Colonic mucosa (tissue), 4 donors: Measurements from ENCODE around the gene SMAD2. TPM values are rescaled to one million over a fixed set of nuclear protein-coding genes. Genes with fewer than 3 reads are reported as not detected.
A peak's percentile ranks its signal among the peaks of the same experiment; 100 is the strongest.

Experiments used
- DNase-seq: peaks from one replicate; pipeline ENCODE4 v3.0.0-alpha.2; 2020
- H3K27ac ChIP-seq: fragments of 200-600 bp; one replicate; pipeline ENCODE4 v1.8.0; 2021
- H3K27me3 ChIP-seq: fragments of 200-600 bp; one replicate; pipeline ENCODE4 v1.8.0; 2021
- H3K36me3 ChIP-seq: fragments of 200-600 bp; one replicate; pipeline ENCODE4 v1.8.0; 2021
- H3K4me1 ChIP-seq: fragments of 200-600 bp; one replicate; pipeline ENCODE4 v1.8.0; 2021; ENCODE audit warnings: mild to moderate bottlenecking
- H3K4me3 ChIP-seq: fragments of 200-600 bp; one replicate; pipeline ENCODE4 v1.8.0; 2021
- H3K9ac ChIP-seq, 2 donors: one replicate each; pipeline ENCODE4 v1.7.0; 2013; ENCODE audit warnings: control low read depth in 2 of 2, low read depth in 2 of 2, low read length in 2 of 2
- H3K9me3 ChIP-seq: fragments of 200-600 bp; one replicate; pipeline ENCODE4 v1.8.0; 2021
- CTCF ChIP-seq: fragments of 200-600 bp; IDR thresholded peaks from one replicate; pipeline ENCODE4 v1.8.0; 2022; ENCODE audit warnings: antibody characterized with exemption, mild to moderate bottlenecking
- intact Hi-C: fragments of 100-400 bp; cut with DNase I; formaldehyde crosslinking; loops from one replicate; pipeline ENCODE4 v1.14.1; 2022
- total RNA-seq, 2 donors: library from RNA; stranded (reverse); fragmentation: NEBNext Ultra II Directional in 1 of 2; extraction: Animal tissue kit (Norgen Biotek cat#: 25700) in 1 of 2; gene quantifications; one replicate each; pipeline ENCODE4 v1.2.1, GENCODE V29; 2021
- donor health status: healthy.
- donor health status: DM: no; HTN: no; CAD: no.
- donor health status: DM: no; HTN: no; CAD: no.

Gene SMAD2
- total RNA-seq, 2 donors from 2014 or later: 109 to 133 TPM

- H3K4me3 ChIP-seq: no peak overlapping the region
- no peak overlapping the region for H3K27ac ChIP-seq
- H3K27me3 ChIP-seq: no peaks in the 10 kb centered on the region
- no peak for DNase-seq
- no peaks in the 10 kb centered on the region for H3K4me1 ChIP-seq
- H3K9me3 ChIP-seq: no peaks in the 10 kb centered on the region
- no peak for TF ChIP-seq CTCF
- intact Hi-C loops: loop anchor here (10.0 kb wide), 2 partner anchors 565 to 665 kb away; no protein-coding TSS in a partner anchor
- H3K36me3 ChIP-seq: no peaks in the 10 kb centered on the region
- no peak overlapping the region for H3K9ac ChIP-seq
Observed at GRCh38 chr18:47779381-47779780, 151.1 kb downstream of the SMAD2 start.

GRCh38 chr18:47777626-47778025 lies 152.8 kb downstream of the SMAD2 start:
- Histone ChIP-seq H3K4me3 (no peak overlapping the region), H3K27me3 (no peaks in the 10 kb centered on the region), H3K27ac (no peak overlapping the region), H3K4me1 (no peaks in the 10 kb centered on the region), H3K9me3 (no peaks in the 10 kb centered on the region), H3K9ac (no peak overlapping the region), H3K36me3 (no peaks in the 10 kb centered on the region)
- intact Hi-C loops: loop anchor here (10.0 kb wide), 2 partner anchors 567 to 667 kb away; no protein-coding TSS in a partner anchor
- no peak for DNase-seq
- no peak for TF ChIP-seq CTCF

GRCh38 chr18:47775961-47776360 lies 154.5 kb downstream of the SMAD2 start:
- no peak overlapping the region for H3K4me3 ChIP-seq
- intact Hi-C loops: loop anchor here (10.0 kb wide), 2 partner anchors 569 to 669 kb away; no protein-coding TSS in a partner anchor

GRCh38 chr18:47773931-47774330 lies 156.5 kb downstream of the SMAD2 start:
- intact Hi-C loops: loop anchor here (2.0 to 10.0 kb wide), 3 partner anchors 247 to 671 kb away; no protein-coding TSS in a partner anchor
- DNase-seq: no peak
- no peaks in the 10 kb centered on the region for H3K36me3 ChIP-seq
- TF ChIP-seq CTCF: no peak
- H3K27me3 ChIP-seq: no peaks in the 10 kb centered on the region
- H3K9ac ChIP-seq: no peak overlapping the region
- H3K9me3 ChIP-seq: no peaks in the 10 kb centered on the region
- no peaks in the 10 kb centered on the region for H3K4me1 ChIP-seq
- no peak overlapping the region for H3K4me3 ChIP-seq
- no peak overlapping the region for H3K27ac ChIP-seq

More at GRCh38 chr18:47775961-47776360, 154.5 kb downstream of the SMAD2 start:
- H3K9ac ChIP-seq: no peak overlapping the region
- H3K9me3 ChIP-seq: no peaks in the 10 kb centered on the region
- no peaks in the 10 kb centered on the region for H3K4me1 ChIP-seq
- H3K27ac ChIP-seq: no peak overlapping the region
- H3K27me3 ChIP-seq: no peaks in the 10 kb centered on the region
- DNase-seq: no peak
- no peaks in the 10 kb centered on the region for H3K36me3 ChIP-seq
- no peak for TF ChIP-seq CTCF

- Histone ChIP-seq H3K36me3 (no peaks in the 10 kb centered on the region), H3K4me3 (no peak overlapping the region), H3K9me3 (no peaks in the 10 kb centered on the region), H3K27me3 (no peaks in the 10 kb centered on the region), H3K4me1 (no peaks in the 10 kb centered on the region), H3K27ac (no peak overlapping the region), H3K9ac (no peak overlapping the region)
- peak; percentile 81 for DNase-seq
- TF ChIP-seq CTCF: peak; percentile 89
- intact Hi-C loops: loop anchor here (2.0 to 10.0 kb wide), 3 partner anchors 248 to 672 kb away; no protein-coding TSS in a partner anchor
Observed at GRCh38 chr18:47772374-47773248, 157.8 kb downstream of the SMAD2 start.
